ENCODE data around the gene JAKMIP3.

Gene JAKMIP3

GRCh38 chr10:132047575-132048293, 18.0 kb upstream of the JAKMIP3 start:
- peaks cover 3% of the 10 kb centered on the region for H3K9me3 ChIP-seq (ENCODE audit: severe bottlenecking)
- H3K27me3 ChIP-seq (ENCODE audit: insufficient read depth, poor library complexity, severe bottlenecking) = no peaks in the 10 kb centered on the region
- ATAC-seq (ENCODE audit: low read depth) = no peak
- no peaks in the 10 kb centered on the region for H3K36me3 ChIP-seq (ENCODE audit: low read depth)
- H3K27ac ChIP-seq (ENCODE audit: poor library complexity, severe bottlenecking) = no peak overlapping the region
- H3K4me3 ChIP-seq (ENCODE audit: severe bottlenecking) = no peak overlapping the region
- TF ChIP-seq, protein P1, sequence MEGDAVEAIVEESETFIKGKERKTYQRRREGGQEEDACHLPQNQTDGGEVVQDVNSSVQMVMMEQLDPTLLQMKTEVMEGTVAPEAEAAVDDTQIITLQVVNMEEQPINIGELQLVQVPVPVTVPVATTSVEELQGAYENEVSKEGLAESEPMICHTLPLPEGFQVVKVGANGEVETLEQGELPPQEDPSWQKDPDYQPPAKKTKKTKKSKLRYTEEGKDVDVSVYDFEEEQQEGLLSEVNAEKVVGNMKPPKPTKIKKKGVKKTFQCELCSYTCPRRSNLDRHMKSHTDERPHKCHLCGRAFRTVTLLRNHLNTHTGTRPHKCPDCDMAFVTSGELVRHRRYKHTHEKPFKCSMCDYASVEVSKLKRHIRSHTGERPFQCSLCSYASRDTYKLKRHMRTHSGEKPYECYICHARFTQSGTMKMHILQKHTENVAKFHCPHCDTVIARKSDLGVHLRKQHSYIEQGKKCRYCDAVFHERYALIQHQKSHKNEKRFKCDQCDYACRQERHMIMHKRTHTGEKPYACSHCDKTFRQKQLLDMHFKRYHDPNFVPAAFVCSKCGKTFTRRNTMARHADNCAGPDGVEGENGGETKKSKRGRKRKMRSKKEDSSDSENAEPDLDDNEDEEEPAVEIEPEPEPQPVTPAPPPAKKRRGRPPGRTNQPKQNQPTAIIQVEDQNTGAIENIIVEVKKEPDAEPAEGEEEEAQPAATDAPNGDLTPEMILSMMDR (IDR thresholded peaks at IDR 0.05; ENCODE audit: poor library complexity, severe bottlenecking) = no peak
- no peaks in the 10 kb centered on the region for H3K4me1 ChIP-seq (ENCODE audit: insufficient read depth, poor library complexity, severe bottlenecking)
- DNase-seq (ENCODE audit: low spot score) = no peak

DNA sequence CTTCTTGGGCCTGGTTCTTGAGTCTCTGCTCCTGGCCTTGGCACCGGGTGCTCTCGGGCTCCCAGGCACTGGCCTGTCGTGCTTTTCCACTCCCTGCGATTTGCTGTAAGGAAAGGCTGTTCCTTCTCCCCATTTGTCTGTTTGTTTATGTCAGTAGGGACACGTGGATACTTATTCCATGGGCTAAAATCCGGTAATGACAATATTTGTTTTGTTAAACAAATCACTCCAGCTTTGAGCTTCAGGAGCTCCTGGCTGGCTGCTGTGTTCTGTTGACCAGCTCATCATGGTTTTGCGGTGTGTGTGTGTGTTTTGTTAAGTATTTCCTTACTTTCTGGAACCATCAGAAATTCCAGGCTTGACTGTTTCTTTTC, 17.5 kb upstream of the JAKMIP3 start:
- H3K9me3 ChIP-seq (ENCODE audit: severe bottlenecking) = peaks cover 3% of the 10 kb centered on the region
- TF ChIP-seq, protein P1 (IDR thresholded peaks at IDR 0.05; ENCODE audit: poor library complexity, severe bottlenecking) = no peak
- no peak overlapping the region for H3K4me3 ChIP-seq (ENCODE audit: severe bottlenecking)
- no peaks in the 10 kb centered on the region for H3K4me1 ChIP-seq (ENCODE audit: insufficient read depth, poor library complexity, severe bottlenecking)
- no peaks in the 10 kb centered on the region for H3K36me3 ChIP-seq (ENCODE audit: low read depth)
- H3K27me3 ChIP-seq (ENCODE audit: insufficient read depth, poor library complexity, severe bottlenecking) = no peaks in the 10 kb centered on the region
- ATAC-seq (ENCODE audit: low read depth) = no peak
- no peak for DNase-seq (ENCODE audit: low spot score)
- H3K27ac ChIP-seq (ENCODE audit: poor library complexity, severe bottlenecking) = no peak overlapping the region

GRCh38 chr10:132050191-132050590, 15.6 kb upstream of the JAKMIP3 start:
- no peak for DNase-seq (ENCODE audit: low spot score)
- TF ChIP-seq, protein P1 (IDR thresholded peaks at IDR 0.05; ENCODE audit: poor library complexity, severe bottlenecking) = no peak
- H3K4me3 ChIP-seq (ENCODE audit: severe bottlenecking) = no peak overlapping the region
- H3K27ac ChIP-seq (ENCODE audit: poor library complexity, severe bottlenecking) = no peak overlapping the region
- H3K27me3 ChIP-seq (ENCODE audit: insufficient read depth, poor library complexity, severe bottlenecking) = no peaks in the 10 kb centered on the region
- no peaks in the 10 kb centered on the region for H3K36me3 ChIP-seq (ENCODE audit: low read depth)
- no peak for ATAC-seq (ENCODE audit: low read depth)
- peaks cover 3% of the 10 kb centered on the region for H3K9me3 ChIP-seq (ENCODE audit: severe bottlenecking)
- H3K4me1 ChIP-seq (ENCODE audit: insufficient read depth, poor library complexity, severe bottlenecking) = no peaks in the 10 kb centered on the region

GRCh38 chr10:132052124-132052523, 13.6 kb upstream of the JAKMIP3 start:
- Histone ChIP-seq H3K27ac (ENCODE audit: poor library complexity, severe bottlenecking) (no peak overlapping the region), H3K4me1 (ENCODE audit: insufficient read depth, poor library complexity, severe bottlenecking) (no peaks in the 10 kb centered on the region), H3K36me3 (ENCODE audit: low read depth) (no peaks in the 10 kb centered on the region), H3K27me3 (ENCODE audit: insufficient read depth, poor library complexity, severe bottlenecking) (no peaks in the 10 kb centered on the region), H3K9me3 (ENCODE audit: severe bottlenecking) (peaks cover 3% of the 10 kb centered on the region), H3K4me3 (ENCODE audit: severe bottlenecking) (no peak overlapping the region)
- ATAC-seq (ENCODE audit: low read depth) (no peak), DNase-seq (ENCODE audit: low spot score) (no peak)
- TF ChIP-seq, protein P1 (IDR thresholded peaks at IDR 0.05; ENCODE audit: poor library complexity, severe bottlenecking) = no peak

GRCh38 chr10:132054564-132054963, 11.2 kb upstream of the JAKMIP3 start:
- Histone ChIP-seq H3K9me3 (ENCODE audit: severe bottlenecking) (peaks cover 3% of the 10 kb centered on the region), H3K27me3 (ENCODE audit: insufficient read depth, poor library complexity, severe bottlenecking) (no peaks in the 10 kb centered on the region), H3K4me3 (ENCODE audit: severe bottlenecking) (no peak overlapping the region), H3K36me3 (ENCODE audit: low read depth) (no peaks in the 10 kb centered on the region), H3K4me1 (ENCODE audit: insufficient read depth, poor library complexity, severe bottlenecking) (no peaks in the 10 kb centered on the region), H3K27ac (ENCODE audit: poor library complexity, severe bottlenecking) (no peak overlapping the region)
- ATAC-seq (ENCODE audit: low read depth) (no peak), DNase-seq (ENCODE audit: low spot score) (peak; percentile 11)
- TF ChIP-seq, protein P1 (IDR thresholded peaks at IDR 0.05; ENCODE audit: poor library complexity, severe bottlenecking) = no peak

Data from RWPE2 (cell line).